HAP-1 (cell line): ENCODE data around the gene POTEI.
"Not testable (repeated sequence)": the region's sequence is repeated elsewhere in the genome, so short reads cannot be mapped to it uniquely, and the experiment has no call there.

Experiments used
- DNase-seq, 2 experiments: peaks; one replicate each; pipeline ENCODE4 v3.0.0-alpha.2; 2016 to 2020; ENCODE audit warnings: low spot score in 2 of 2
- H3K27me3 ChIP-seq: fragments of 250-450 bp; sonication (Bioruptor Pico); 2 replicates; pipeline ENCODE4 v1.5.1; 2020; ENCODE audit warnings: low read depth, mild to moderate bottlenecking, moderate library complexity
- H3K36me3 ChIP-seq: fragments of 250-450 bp; sonication (Bioruptor Pico); replicated peaks from 2 replicates; pipeline ENCODE4 v1.5.1; 2020; ENCODE audit warnings: mild to moderate bottlenecking
- H3K4me1 ChIP-seq: fragments of 250-450 bp; sonication (Bioruptor Pico); 2 replicates; pipeline ENCODE4 v1.5.1; 2020; ENCODE audit warnings: mild to moderate bottlenecking
- H3K4me3 ChIP-seq: fragments of 250-450 bp; sonication (Bioruptor Pico); 2 replicates; pipeline ENCODE4 v1.5.1; 2020; ENCODE audit warnings: mild to moderate bottlenecking, moderate library complexity
- H3K9me3 ChIP-seq: fragments of 250-450 bp; sonication (Bioruptor Pico); 2 replicates; pipeline ENCODE4 v1.5.1; 2020; ENCODE audit warnings: mild to moderate bottlenecking, moderate library complexity
- in situ Hi-C: fragments of 300-500 bp; cut with MboI; formaldehyde crosslinking; loops from 3 replicates; pipeline ENCODE4 v1.14.3; 2020; ENCODE audit warnings: low sequenced_read_pairs, inconsistent platforms, mixed read lengths

The POTEI gene

GRCh38 chr2:130450366-130450765 lies 58.8 kb downstream of the POTEI start:
- H3K9me3 ChIP-seq, H3K4me1 ChIP-seq, H3K36me3 ChIP-seq, in situ Hi-C loops, H3K27me3 ChIP-seq, H3K4me3 ChIP-seq, DNase-seq: not testable (repeated sequence)

DNA sequence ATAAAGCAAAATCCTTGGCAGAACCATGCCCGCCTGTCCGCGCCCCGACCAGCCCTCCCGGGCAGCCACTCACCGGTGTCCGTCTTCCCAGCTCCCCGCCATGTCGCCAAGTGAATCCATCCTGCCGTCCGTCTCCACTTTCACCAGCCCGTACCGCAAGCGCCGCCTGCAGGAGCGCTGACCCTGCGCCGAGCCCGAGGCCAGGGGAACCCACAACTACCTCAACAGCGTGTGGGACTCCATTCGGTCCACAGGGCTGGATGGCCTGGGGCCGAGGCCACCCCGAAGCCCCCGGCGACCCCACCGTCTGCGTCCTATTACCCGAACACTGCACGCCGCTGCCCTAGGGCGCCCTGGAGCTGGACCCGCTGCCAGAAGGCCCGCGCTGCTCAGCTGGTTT lies 81.5 kb downstream of the POTEI start:
- H3K4me1 ChIP-seq, H3K9me3 ChIP-seq, H3K4me3 ChIP-seq, in situ Hi-C loops, H3K36me3 ChIP-seq, H3K27me3 ChIP-seq: not testable (repeated sequence)
- peak in 1 of 2 experiments; percentile 23 for DNase-seq

- in situ Hi-C loops, H3K27me3 ChIP-seq, H3K4me1 ChIP-seq, H3K9me3 ChIP-seq, H3K36me3 ChIP-seq, H3K4me3 ChIP-seq, DNase-seq: not testable (repeated sequence)
These were observed 90.3 kb downstream of the POTEI start for GRCh38 chr2:130418845-130419244.

DNA sequence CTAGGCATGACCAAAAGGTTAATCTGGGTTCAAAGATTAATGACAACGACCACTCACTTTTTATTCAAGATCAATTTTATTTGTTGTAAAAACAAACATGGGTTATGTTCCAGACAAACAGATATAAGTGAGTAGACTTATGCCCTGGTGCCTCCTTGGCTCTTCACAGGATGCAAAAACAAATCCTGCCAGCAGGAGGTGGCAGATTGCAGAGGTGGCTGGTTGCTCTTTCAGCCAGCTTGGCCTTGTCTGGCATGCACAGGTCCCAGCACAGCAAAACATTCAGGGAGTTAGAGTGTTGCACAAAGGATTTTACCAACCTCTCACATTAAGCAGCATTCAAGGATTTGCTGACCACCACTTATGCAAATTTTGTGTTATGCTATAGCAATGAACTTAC lies 92.4 kb downstream of the POTEI start:
- H3K9me3 ChIP-seq, H3K27me3 ChIP-seq, H3K4me1 ChIP-seq, H3K36me3 ChIP-seq, in situ Hi-C loops, H3K4me3 ChIP-seq: not testable (repeated sequence)
- DNase-seq = peak in 1 of 2 experiments; percentile 50
